T1000 (cell line): ENCODE results near the gene AMDHD2.

Source experiments
- DNase-seq: peaks from one replicate; lab custom pipeline; 2025; ENCODE audit warnings: mixed read lengths; lab: John Stamatoyannopoulos, UW

AMDHD2 gene

DNA sequence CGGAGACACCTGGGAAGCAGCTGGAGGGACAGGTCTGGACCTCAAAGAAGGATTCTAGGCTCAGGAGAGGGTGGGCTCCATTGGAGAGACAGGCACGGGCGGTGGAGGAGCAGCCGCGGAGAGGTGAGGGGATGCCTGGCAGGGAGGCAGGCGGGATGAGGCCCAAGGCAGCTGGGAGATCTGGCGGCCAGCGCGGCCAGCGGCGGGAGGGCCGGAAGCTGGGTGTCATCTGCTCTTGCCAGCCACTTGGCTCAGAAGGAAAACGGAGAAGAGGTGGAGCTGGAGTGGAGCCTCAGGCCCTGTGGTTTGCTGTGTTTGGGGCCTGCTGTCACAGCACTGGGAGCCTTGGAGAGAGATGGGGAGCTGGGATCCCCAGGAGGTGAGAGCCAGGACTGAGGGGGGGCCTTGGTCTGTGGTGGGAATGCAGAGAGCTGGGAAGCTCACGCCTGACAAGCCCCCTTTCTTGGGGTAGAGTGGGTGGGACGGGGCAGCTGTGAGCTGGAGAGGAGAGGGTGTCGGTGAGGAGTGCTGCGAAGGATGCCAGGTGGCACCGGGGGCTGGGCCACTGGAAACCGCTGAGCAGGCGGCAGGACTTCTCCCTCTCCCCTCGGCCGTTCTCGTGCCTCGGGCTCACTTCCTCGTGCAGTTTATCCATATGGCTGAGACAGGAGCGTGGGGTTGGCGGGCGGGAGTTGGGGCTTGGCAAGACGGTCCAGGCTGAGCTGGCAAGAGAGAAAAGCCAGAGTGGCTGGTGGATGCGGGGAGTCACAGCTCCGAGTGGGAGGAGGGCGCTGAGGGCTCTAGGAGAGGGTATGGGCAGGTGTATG is 37.2 kb upstream of the AMDHD2 start:
- no peak for DNase-seq

DNA sequence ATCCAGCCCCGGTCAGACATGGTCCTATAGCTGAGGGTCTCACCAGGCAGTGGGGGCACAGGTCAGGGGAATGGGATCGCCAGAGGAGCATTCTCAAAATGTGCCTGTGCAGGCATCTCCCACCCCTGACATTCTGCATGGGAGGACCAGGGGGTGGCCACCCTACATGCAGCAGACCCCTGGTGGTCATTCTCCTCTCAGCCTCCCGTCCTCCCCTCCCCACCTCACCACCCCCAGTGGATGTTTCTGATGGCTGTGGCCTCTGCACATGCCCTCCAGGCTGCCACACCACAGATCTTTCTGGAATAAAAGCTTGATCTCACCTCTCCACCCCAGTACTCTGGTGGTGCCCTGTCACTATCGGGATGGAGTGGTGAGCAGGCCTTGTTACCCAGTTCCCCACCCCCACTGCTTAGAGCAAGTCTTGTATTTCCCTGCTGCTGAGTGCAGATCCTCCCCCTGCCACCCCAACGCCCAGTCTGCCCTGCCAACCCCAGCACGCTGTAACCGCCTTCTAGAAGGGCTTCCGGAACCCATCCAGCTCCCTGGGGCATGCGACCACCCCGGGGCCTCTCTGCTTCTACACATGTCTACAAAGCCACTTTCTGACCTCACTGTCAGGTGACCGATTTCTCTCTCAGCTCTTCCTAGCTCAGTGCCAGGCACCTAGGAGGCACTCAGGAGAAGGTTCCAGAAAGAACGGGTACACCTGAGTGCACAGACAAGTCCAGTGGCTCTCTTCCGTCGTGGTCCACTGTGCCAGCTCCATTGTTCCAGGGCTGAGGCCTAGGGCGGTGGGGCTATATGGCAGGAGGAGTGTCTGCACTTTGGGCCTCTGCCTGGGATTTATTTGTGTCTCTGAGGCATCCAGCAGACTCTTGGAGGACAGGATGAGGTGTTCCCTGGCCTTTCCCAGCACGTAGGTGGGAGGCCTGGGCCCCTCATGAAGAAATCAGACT is 36.0 kb upstream of the AMDHD2 start:
- no peak for DNase-seq

DNA sequence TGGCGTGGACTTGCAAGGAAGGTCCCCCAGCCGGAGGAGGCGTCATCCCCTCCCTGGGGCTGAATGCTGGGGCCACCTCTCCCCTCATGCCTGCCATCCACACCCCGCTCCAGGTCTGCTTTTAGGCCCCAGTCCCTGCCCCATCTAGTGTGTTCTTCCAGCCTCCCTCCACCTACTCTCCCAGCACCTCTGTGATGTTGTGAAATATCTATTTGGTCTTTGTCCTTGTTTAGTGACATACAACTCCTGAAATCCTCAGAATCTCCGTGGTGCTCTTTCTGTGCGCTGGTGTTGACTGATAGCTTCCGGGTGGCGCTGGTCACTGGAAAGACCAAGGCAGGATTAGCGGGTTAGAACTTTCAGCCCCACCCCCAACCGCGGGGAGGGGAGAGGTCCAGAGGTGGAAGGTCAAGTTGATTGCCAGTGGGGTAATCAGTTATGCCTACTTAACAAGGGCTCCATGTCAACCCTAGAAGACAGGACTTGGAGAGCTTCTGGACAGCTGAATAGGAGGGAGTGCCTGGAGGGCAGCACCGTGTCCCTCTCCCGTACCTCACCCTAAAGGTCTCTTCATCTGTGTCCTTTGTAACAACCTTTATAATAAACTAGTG is 35.2 kb upstream of the AMDHD2 start:
- no peak for DNase-seq

DNA sequence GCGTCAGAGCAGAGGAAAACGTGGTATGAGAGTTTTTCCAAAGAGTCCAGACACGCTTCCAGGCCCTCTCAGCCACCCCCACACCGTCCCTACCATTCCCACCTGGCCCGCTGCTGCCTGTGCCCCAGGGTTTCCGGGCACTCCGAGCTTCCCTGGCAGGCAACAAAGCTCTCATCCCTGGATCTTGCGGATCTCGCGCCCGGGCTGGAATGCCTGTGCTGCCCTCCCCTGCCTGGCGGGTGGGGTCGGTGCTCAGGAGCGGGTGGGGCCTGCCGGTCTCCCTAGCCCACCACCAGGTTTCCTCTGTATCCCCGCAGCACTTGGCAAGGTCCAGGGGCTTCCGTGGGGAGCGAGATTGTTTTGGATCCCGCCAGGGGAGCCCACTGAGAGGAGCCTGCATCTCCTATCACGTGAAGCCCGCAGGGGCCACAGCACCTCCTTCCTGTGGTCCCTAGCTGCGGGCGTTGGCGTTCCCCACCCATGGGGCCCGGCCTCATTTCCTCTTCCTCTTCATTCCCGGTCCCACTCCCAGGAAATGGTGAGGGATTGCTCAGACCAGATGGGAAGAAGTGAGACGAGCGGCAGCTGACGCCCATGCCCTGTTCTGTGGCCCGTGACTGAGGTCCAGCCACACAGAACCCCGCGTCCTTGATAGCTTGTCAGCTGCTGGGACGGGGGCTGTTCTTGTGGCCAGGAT is 34.2 kb upstream of the AMDHD2 start:
- DNase-seq, result no peak

DNA sequence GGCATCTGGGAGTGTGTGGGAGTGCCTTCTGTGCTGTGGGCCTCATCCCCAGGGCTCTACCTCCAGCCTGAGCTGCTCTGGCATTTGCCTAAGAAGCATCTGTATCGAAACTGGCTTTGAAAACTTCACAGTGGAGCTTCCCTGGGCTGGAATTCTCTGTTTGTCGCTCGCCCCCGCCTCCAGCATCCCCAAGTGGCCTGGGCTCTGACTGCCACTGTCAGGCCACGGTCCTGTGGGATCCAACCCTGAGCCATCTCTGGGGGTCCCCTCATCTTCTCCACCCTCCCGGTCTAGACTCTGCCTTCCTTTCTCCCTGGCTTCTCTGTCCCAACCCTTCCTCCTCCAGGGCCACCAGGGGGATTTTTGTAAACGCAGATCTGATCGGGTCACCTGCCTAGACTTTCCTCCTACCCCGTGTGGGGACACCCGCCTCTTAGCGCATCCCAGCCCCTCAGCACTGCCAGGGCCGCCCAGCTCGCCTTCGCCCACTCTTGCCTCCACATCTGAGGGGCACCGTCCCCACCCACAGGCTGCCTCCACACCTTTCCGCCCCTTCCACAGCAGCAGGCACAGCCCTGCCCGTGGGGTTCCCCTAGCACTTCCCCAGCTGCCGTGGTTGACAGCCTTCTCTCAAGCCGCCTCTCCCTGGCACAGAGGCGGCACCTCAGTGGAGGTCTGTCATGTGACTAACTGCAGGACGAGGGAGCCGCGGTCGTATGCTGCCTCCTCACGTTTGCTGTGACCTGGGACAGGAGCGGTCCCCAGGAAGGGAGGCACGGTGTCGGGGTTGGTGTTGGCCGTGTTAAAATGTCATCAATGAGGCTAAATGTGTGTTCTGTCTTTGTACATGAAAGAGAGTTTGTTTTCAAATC is 33.3 kb upstream of the AMDHD2 start:
- DNase-seq, result no peak

DNA sequence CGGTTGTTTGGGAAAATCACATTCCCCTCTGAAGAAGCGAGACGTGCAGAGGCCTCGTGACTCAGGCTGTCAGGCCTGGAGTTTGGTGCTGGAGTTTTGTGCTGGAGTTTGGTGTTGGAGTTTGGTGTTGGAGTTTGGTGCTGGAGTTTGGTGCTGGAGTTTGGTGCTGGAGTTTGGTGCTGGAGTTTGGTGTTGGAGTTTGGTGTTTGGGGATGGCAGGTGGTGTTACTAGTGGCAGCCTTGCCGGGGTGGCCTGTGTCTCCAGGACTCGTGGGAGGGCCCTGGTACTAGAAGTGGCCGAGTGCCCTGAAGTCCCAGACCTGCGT is 32.7 kb upstream of the AMDHD2 start:
- no peak for DNase-seq

DNA sequence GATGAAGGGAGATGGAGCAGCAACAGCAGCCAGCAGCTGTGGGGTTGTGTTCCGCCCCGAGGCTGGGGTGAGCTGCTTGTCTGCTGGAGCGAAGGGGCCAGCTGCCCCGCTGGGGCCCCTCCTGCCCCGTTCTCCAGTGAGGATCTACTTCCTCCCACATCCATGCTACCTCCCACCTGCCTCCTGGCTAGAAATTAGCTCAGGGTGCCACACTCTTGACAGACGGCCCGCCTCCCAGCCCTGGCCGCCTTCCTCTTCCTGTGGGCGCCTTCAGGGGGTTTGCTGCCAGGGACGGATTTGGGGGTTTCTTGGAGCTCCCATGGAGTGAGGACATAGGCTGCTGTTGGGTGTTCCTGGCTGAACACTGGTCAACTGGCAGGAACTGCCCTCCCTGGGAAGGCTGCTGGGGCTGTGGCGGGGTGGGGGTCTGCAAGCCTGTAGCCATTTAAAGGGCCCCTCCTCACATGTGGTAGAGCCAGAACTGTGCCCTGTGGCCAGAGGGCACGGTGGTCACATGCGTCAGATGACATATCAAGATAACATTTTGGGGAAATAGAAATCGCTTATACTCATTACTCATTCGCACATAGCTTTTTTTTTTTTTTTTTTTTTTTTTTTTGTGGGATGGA is 32.2 kb upstream of the AMDHD2 start:
- DNase-seq, result no peak

DNA sequence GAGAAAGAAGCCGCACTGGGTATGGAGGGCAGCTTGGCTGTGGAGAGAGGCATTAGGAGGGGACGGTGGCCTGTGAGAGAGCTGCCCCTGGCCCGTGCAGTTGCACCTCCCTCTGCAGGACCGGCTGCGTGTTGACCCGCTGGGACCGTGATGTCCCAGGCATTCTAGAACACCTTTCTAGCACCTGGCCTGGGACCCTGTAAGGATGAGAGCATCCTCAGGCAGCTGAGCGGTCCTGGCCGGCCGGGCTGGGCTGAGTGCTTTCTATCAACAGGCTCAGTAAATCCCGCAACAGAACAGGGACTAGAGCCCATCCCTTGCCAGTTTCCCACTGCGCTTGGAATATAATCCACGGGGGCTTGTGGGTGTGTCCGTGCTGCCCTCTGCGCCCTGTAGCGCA is 30.6 kb upstream of the AMDHD2 start:
- no peak for DNase-seq

DNA sequence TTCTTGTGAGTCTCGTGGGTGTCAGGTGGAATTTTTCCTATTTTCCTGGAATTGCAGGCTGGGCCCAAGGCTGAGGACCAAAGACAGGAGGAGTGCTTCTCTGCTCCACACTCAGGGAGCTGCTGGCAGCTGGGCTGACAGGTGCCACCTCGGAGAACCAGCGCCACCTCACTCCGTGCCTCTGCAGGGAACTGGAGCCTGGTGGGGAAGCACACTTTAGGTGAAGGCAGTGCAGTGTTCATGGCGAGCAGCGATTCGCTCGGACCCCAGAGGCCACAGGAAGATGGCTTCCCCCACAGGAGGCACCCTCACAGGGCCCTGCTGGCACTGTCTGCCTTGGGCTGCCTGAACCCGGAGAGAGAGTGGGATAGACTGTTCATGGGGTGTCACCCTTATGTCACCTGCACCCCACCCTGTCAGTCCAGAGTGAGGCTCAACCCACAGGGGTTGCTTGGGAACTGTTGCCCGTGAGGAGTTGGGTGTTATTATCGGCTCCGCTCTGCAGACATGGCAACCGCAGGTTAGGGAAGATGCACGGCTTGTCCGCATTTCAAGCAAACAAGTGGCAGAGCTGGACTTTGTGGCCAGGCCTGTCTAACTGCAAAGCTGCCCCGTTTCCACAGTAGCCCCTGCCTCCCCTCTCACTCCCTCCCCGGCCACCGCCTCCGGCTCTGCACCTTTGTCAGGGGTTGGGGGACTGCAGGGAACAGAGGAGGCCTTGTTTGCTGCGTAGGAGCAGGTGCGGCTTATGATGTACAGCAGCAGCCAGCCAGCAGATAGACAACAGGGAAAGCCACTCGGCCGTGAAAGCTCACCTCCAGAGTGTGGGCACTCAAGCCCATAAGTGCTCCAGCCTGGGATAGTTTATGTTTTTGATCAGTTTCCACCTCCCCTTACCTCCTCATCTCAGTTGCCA is 29.7 kb upstream of the AMDHD2 start:
- DNase-seq, result no peak

DNA sequence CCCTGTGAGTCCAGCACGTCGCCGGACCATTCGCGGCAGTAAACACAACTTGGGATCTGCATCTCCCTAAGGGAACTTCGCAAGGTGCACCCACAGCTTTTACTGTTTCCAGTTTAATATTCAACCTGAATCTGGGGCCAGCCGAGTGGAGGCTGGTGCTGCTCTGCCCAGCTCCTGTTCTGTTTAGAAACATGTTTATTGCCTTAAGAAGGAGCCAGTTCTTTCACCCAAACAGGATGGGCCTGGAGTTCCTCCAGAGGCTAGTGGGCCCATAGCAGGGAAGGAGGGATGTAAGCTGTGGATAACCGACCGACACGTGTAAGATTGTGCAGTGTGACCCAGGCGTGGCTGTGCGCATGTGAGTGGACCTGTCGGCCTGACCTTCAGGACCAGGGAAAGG is 27.9 kb upstream of the AMDHD2 start:
- no peak for DNase-seq

DNA sequence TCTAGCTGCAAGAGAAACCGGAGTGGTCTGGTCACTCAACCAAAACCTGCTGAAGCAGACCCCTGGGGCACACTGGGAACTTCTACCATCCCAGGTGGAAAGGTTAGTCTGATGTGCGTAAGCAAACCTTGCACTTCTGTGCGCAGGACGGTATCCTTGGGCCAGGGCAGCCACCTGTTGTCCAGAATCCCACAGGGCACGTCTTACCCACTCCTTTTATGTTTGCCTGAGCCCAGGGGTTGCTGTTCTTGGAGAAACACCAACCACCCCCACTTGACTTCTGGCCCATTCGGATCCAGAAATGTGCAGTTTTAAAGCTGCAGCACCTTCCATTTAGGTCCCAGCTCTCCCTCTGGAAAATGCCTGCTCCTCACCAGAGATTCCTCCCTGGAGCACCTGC is 26.6 kb upstream of the AMDHD2 start:
- DNase-seq, result no peak

DNA sequence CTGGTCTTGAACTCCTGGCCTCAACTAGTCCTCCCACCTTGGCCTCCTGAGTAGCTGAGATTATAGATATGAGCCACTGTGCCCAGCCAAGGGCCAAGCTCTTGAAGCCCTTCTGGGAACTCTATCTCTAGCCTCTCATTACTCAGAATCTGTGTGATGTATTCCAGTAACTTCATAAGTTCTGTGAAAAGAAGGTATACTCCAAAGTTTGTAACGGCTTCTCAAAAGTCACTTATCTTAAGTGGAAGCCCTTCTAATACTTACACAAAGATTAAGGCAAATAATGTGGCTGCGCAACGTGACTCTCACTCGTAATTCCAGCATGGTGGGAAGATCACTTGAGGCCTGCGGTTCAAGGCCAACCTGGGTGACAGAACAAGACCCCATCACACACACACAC is 25.6 kb upstream of the AMDHD2 start:
- no peak for DNase-seq

DNA sequence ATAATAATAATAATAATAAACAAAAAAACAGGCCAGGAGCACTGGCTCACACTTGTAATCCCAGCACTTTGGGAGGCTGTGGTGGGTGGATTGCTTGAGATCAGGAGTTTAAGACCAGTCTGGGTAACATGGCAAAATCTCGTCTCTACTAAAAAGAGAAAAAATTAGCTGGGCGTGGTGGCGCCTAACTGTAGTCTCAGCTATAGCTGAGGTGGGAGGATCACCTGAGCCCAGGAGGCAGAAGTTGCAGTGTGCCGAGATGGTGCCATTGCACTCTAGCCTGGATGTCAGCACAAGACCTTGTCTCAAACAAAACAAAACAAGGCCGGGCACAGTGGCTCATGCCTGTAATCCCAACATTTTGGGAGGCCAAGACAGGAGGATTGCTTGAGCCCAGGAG is 25.1 kb upstream of the AMDHD2 start:
- DNase-seq, result no peak

DNA sequence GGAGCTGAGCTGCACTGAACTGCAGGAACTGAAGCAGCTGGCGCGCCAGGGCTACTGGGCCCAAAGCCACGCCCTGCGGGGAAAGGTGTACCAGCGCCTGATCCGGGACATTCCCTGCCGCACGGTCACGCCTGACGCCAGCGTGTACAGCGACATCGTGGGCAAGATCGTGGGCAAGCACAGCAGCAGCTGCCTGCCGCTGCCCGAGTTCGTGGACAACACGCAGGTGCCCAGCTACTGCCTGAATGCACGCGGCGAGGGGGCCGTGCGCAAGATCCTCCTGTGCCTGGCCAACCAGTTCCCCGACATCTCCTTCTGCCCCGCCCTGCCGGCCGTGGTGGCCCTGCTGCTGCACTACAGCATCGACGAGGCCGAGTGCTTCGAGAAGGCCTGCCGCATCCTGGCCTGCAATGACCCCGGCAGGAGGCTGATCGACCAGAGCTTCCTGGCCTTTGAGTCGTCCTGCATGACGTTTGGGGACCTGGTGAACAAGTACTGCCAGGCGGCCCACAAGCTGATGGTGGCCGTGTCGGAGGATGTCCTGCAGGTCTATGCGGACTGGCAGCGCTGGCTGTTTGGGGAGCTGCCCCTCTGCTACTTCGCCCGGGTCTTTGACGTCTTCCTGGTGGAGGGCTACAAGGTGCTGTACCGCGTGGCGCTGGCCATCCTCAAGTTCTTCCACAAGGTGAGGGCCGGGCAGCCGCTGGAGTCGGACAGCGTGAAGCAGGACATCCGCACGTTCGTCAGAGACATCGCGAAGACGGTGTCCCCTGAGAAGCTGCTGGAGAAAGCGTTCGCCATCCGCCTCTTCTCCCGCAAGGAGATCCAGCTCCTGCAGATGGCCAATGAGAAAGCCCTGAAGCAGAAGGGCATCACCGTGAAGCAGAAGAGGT is 23.7 kb upstream of the AMDHD2 start:
- no peak for DNase-seq

DNA sequence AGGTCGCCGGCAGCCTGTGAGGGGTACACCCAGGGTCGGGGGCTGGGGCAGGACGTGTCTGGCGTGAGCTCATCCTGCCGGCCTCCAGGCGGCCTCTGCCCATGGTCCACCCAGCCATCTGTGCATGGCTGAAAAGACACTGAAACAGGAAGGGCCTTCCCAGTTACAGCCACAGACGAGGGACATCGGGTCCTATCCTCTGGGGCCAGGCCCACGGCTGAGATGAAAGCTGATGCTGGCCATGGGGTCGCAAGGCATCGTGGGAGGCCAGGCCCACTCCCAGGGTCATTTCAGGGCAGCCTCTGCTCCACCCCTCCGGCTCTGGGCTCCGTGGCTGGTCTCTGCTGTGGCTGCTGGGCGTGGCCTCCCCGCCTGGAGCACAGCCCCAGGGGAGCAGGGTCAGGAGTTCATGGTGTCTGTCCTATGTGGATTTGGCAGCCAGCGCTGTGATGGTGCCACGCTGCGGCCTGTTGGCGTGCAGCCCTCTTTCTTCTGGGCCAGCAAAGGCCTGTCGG is 23.0 kb upstream of the AMDHD2 start:
- no peak for DNase-seq

DNA sequence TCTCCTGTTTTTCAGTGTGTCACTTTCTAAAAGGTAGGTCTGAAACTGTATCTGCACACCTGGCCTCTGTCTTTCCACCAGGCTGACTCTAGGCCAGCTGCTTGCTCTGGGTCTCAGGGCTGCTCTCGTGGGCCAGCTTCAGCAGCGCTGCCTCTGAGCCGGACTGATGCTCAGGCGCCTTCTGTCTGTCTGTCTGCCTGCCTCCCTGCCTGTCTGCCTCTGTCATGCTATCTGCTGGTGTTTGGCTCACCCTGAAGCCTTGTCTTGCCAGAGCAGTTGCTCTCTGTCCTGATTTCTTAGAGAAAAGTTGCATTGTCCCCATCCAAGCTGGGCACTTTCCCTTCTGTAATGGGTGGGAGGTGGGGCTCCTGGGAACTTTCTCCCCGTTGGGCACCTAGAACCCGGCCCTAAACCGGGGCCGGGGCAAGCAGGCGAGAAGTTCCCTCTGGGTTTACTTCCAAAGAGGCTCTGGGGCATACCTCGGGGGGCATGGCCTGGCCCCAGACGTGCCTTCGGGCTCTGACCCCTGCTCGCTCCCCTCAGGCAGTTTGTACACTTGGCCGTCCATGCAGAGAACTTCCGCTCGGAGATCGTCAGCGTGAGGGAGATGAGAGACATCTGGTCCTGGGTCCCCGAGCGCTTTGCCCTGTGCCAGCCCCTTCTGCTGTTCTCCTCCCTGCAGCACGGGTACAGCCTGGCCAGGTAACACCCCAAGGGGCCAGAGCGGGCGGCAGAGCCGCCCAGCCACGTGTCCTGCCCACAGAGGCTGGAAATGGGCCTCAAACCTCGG is 22.3 kb upstream of the AMDHD2 start:
- DNase-seq, result no peak

DNA sequence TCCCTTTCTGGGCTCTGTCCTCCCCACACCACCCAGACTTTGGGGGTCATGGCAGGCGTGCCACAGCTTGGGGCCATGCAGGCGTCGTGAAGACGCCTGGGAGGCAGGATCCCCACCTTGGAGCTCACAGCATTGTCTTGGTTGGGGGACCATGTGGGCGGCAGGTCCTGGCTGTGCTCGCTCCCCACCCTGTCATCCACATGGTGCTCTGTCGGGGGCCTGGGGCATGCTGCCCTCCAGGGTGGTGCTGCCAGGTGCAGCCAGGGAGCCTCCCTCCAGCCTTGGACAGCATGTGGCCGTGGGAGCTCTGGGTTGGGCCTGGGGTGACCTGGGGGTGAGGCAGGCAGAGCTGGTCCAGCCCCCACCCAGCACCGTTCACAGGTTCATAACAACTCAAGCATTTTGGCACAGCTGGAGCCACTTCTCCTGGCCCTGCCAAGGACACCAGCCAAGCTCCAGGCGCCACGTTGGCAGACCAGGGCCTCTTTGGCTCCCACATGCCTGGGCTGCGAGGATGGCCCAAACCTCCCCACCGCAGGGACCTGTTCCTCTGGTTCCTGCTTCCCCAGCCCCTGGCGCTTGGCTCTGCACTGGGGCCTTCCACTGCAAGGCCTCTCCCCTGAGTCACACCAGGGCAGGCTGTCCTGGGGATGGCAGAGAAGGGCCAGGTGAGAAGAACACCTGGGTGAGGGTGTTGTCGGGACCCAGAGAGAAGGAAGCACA is 21.5 kb upstream of the AMDHD2 start:
- no peak for DNase-seq
